DMS 273 treated with DMSO at 0.1 percent for 48 hours (cell line): ENCODE data around the gene MRTFA.
"Not testable (repeated sequence)": the region's sequence is repeated elsewhere in the genome, so short reads cannot be mapped to it uniquely, and the experiment has no call there.

ENCODE experiments used
- DNase-seq: peaks from one replicate; lab custom pipeline; 2025; lab: John Stamatoyannopoulos, UW

MRTFA gene

GRCh38 chr22:40636380-40637182, at the start of gene MRTFA:
Gene MRTFA (minus strand): TSS chr22:40636719.
- peak; percentile 96 for DNase-seq

- DNase-seq, result no peak
Observed at GRCh38 chr22:40685406-40685805, 48.9 kb upstream of the MRTFA start.

GRCh38 chr22:40684728-40685127, 48.2 kb upstream of the MRTFA start:
- no peak for DNase-seq

- no peak for DNase-seq
Observed at GRCh38 chr22:40681451-40681850, 44.9 kb upstream of the MRTFA start.

GRCh38 chr22:40680819-40681183, 44.3 kb upstream of the MRTFA start:
- DNase-seq, result no peak

- no peak for DNase-seq
Observed at GRCh38 chr22:40679964-40680818, 43.7 kb upstream of the MRTFA start.

- no peak for DNase-seq
Observed at GRCh38 chr22:40679249-40679963, 42.9 kb upstream of the MRTFA start, which contains the start of gene MCHR1. Gene MCHR1 (plus strand): TSS chr22:40679484. CDS start chr22:40679653, 169 bp downstream.

GRCh38 chr22:40678493-40679248, 42.2 kb upstream of the MRTFA start:
- no peak for DNase-seq

- no peak for DNase-seq
Observed at GRCh38 chr22:40676644-40677043, 40.1 kb upstream of the MRTFA start.

GRCh38 chr22:40676166-40676565, 39.6 kb upstream of the MRTFA start:
- DNase-seq, result not testable (repeated sequence)

- no peak for DNase-seq
Observed at GRCh38 chr22:40674274-40674673, 37.8 kb upstream of the MRTFA start.

- DNase-seq, result no peak
Observed at GRCh38 chr22:40673017-40673416, 36.5 kb upstream of the MRTFA start.

GRCh38 chr22:40671796-40672360, 35.4 kb upstream of the MRTFA start:
- no peak for DNase-seq

- DNase-seq, result no peak
Observed at GRCh38 chr22:40671369-40671768, 34.9 kb upstream of the MRTFA start.

GRCh38 chr22:40670058-40670457, 33.5 kb upstream of the MRTFA start:
- no peak for DNase-seq

- DNase-seq, result no peak
Observed at GRCh38 chr22:40668611-40669411, 32.3 kb upstream of the MRTFA start.

- no peak for DNase-seq
Observed at GRCh38 chr22:40666151-40666848, 29.8 kb upstream of the MRTFA start.

GRCh38 chr22:40665312-40665711, 28.8 kb upstream of the MRTFA start:
- no peak for DNase-seq

GRCh38 chr22:40661671-40662070, 25.2 kb upstream of the MRTFA start:
- no peak for DNase-seq

GRCh38 chr22:40660730-40661129, 24.2 kb upstream of the MRTFA start:
- no peak for DNase-seq
